ENCODE measurements around the gene ZNF460. TPM values are rescaled to one million over a fixed set of nuclear protein-coding genes. Genes with fewer than 3 reads are reported as not detected.

The ZNF460 gene
- 0.84 to 1.1 TPM (median 0.89 TPM) in 5 replicates for total RNA-seq (2022; extraction: Qiagen RNA extraction; ENCODE audit: low read depth)

DNA sequence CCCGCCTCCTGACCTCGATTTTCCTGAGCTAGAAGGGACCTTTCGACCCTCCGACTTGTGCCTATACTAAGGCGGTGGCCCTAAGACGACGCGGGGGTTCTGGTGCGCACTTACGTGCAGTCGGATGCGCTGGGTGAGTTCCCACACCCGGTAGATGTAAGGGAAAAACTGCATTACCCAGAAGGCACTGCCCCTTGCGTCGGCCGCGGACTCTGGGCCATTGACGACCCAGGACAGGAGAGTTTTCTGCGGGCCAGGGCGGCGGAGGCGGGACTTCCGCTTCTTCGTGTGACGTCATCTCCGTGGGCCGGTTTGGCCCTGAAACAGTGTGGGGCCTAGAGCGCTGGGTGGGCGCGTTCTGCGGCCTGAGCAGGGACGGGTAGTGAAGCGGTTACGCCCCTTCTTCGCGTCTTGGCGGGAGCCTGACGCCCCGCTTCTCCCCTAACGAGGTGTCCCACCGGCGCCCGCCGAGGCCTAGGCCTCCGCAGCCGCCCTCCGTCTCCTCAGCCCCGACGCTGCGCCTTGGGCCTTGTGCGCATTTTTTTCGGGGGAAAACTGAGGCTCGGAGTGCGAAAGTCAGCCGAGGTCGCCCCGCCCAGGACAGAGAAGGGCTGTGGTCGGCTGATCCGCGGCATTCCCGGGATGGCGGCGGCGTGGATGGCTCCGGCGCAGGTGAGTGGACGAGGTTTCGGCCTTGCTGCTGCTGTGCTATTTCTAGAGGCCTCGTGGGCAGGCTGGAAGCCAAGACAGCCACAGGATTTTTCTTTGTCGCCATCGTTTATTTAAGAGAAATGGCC is at the start of gene ZNF460:
TSS of gene ZNF460 (plus strand) at position 321 of the 797 bp plus-strand sequence. CDS start at position 643, 322 bp downstream.

GRCh38 chr19:57240311-57241090 is 39.8 kb upstream of the ZNF460 start, which contains the start of gene ZNF805:
TSS of gene ZNF805 (plus strand) at chr19:57240632. CDS start at chr19:57240892, 260 bp downstream.

GRCh38 chr19:57320180-57321084 is 40.1 kb downstream of the ZNF460 start, which contains the start of gene ZNF543:
TSS of gene ZNF543 (plus strand) at chr19:57320472. CDS start at chr19:57320854, 382 bp downstream.

Other genes with a start within 250 kb of the ZNF460 start
- not detected in 5 replicates for gene USP29, start 160.5 kb upstream of the ZNF460 start, total RNA-seq (2022; extraction: Qiagen RNA extraction; ENCODE audit: low read depth)
- gene ZIM3, start 135.3 kb upstream of the ZNF460 start, total RNA-seq (2022; extraction: Qiagen RNA extraction; ENCODE audit: low read depth): not detected in 5 replicates
- gene DUXA, start 113.0 kb upstream of the ZNF460 start, total RNA-seq (2022; extraction: Qiagen RNA extraction; ENCODE audit: low read depth): not detected in 5 replicates
- gene ZNF264, start 89.0 kb upstream of the ZNF460 start, total RNA-seq (2022; extraction: Qiagen RNA extraction; ENCODE audit: low read depth): 6.8 to 8.1 TPM (median 7.5 TPM) in 5 replicates
- 0.23 to 0.68 TPM (median 0.42 TPM) in 5 replicates for gene AURKC, start 49.5 kb upstream of the ZNF460 start, total RNA-seq (2022; extraction: Qiagen RNA extraction; ENCODE audit: low read depth)
- 1.6 to 2.2 TPM (median 1.7 TPM) in 5 replicates for gene ZNF805, start 39.9 kb upstream of the ZNF460 start, total RNA-seq (2022; extraction: Qiagen RNA extraction; ENCODE audit: low read depth)
- 1.1 to 2.2 TPM (median 1.3 TPM) in 5 replicates for gene ZNF543, start 40.0 kb downstream of the ZNF460 start, total RNA-seq (2022; extraction: Qiagen RNA extraction; ENCODE audit: low read depth)
- 1.9 to 2.4 TPM (median 2.0 TPM) in 5 replicates for gene ZNF304, start 70.8 kb downstream of the ZNF460 start, total RNA-seq (2022; extraction: Qiagen RNA extraction; ENCODE audit: low read depth)
- 13.6 to 17.6 TPM (median 15.9 TPM) in 5 replicates for gene TRAPPC2B, start 83.1 kb downstream of the ZNF460 start, total RNA-seq (2022; extraction: Qiagen RNA extraction; ENCODE audit: low read depth)
- gene ZNF547, start 83.1 kb downstream of the ZNF460 start, total RNA-seq (2022; extraction: Qiagen RNA extraction; ENCODE audit: low read depth): 1.1 to 2.8 TPM (median 1.5 TPM) in 5 replicates
- gene ZNF548, start 109.4 kb downstream of the ZNF460 start, total RNA-seq (2022; extraction: Qiagen RNA extraction; ENCODE audit: low read depth): 3.1 to 4.6 TPM (median 3.3 TPM) in 5 replicates
- 3.9 to 5.5 TPM (median 4.6 TPM) in 5 replicates for gene ZNF17, start 130.7 kb downstream of the ZNF460 start, total RNA-seq (2022; extraction: Qiagen RNA extraction; ENCODE audit: low read depth)
- 14.7 to 17.6 TPM (median 16.6 TPM) in 5 replicates for gene ZNF749, start 154.8 kb downstream of the ZNF460 start, total RNA-seq (2022; extraction: Qiagen RNA extraction; ENCODE audit: low read depth)
- 0.02 to 0.09 TPM (median 0.07 TPM) in 3 of 5 replicates, not detected in the others for gene VN1R1, start 176.7 kb downstream of the ZNF460 start, total RNA-seq (2022; extraction: Qiagen RNA extraction; ENCODE audit: low read depth)
- gene ZNF772, start 197.1 kb downstream of the ZNF460 start, total RNA-seq (2022; extraction: Qiagen RNA extraction; ENCODE audit: low read depth): 1.1 to 1.7 TPM (median 1.5 TPM) in 5 replicates
- gene ZNF419, start 207.3 kb downstream of the ZNF460 start, total RNA-seq (2022; extraction: Qiagen RNA extraction; ENCODE audit: low read depth): 5.7 to 9.0 TPM (median 7.0 TPM) in 5 replicates
- 3.2 to 6.0 TPM (median 5.4 TPM) in 5 replicates for gene ZNF773, start 219.5 kb downstream of the ZNF460 start, total RNA-seq (2022; extraction: Qiagen RNA extraction; ENCODE audit: low read depth)
- 1.6 to 2.2 TPM (median 1.7 TPM) in 5 replicates for gene ZNF549, start 246.9 kb downstream of the ZNF460 start, total RNA-seq (2022; extraction: Qiagen RNA extraction; ENCODE audit: low read depth)

All from A549 treated with CpdA at 1 μM for 4 hours (cell line).